ENCODE results near the gene EVA1C. TPM values are rescaled to one million over a fixed set of nuclear protein-coding genes. Genes with fewer than 3 reads are reported as not detected.

The EVA1C gene
- total and polyA plus RNA-seq, 2 donors (not counting 3 experiments of a cell fraction or from before 2014, with no cell fraction given) = 22.8 to 38.6 TPM

- intact Hi-C loops (cut with micrococcal nuclease) = loop anchor here (1.0 to 5.0 kb wide), 4 partner anchors 20 to 812 kb away; partner anchors contain the start of gene SCAF4
- POLR2A ChIA-PET = interaction anchor here (1.0 kb wide), 1 partner anchor 23 kb away, joined by 4 read pairs; no protein-coding TSS in a partner anchor
- Histone ChIP-seq H3K79me2 (ENCODE audit: control insufficient read depth, insufficient read depth, low read length) (no peaks in the 10 kb centered on the region), H3K36me3 (ENCODE audit: control insufficient read depth in 2 of 2, extremely low read depth in 1 of 2, insufficient read depth in 2 of 2, low read length in 2 of 2) (no peaks in the 10 kb centered on the region), H3K9ac (replicated peaks; ENCODE audit: extremely low read depth, insufficient read depth, low read length) (peak overlapping the region; percentile 39), H3K4me3 (replicated peaks in 1 of 3; ENCODE audit: insufficient read depth in 1 of 3, low read depth in 1 of 3, low read length in 3 of 3) (no peak overlapping the region), H3K27ac (ENCODE audit: insufficient read depth, low read depth, low read length) (peak overlapping the region; percentile 96), H3K4me2 (ENCODE audit: insufficient read depth, low read length) (peak overlapping the region; percentile 48), H4K20me1 (replicated peaks; ENCODE audit: control insufficient read depth, extremely low read depth, insufficient read depth, low read length) (no peaks in the 10 kb centered on the region), H2AFZ (ENCODE audit: low read depth, low read length) (no peak overlapping the region), H3K9me1 (replicated peaks; ENCODE audit: control insufficient read depth, extremely low read depth, insufficient read depth, low read length) (no peaks in the 10 kb centered on the region), H3K4me1 (ENCODE audit: control insufficient read depth, extremely low read depth, insufficient read depth, low read length) (peaks cover 22% of the 10 kb centered on the region), H3K27me3 (ENCODE audit: control insufficient read depth in 2 of 2, insufficient read depth in 2 of 2, low read length in 2 of 2) (no peaks in the 10 kb centered on the region), H3K9me3 (replicated peaks; ENCODE audit: control insufficient read depth, insufficient read depth, low read length) (no peaks in the 10 kb centered on the region)
- dilution Hi-C loops (cut with MboI; ENCODE audit: extremely low pct_ligation_motif_present, low sequenced_read_pairs) = no loop called here
- no TSS peak for BruUV-seq (replicated peaks)
- CTCF ChIA-PET = interaction anchor here (1.0 to 2.4 kb wide), 5 partner anchors 14 to 131 kb away, joined by 3 to 7 read pairs (median 4); no protein-coding TSS in a partner anchor
- FAIRE-seq = peak; percentile 82
- TF ChIP-seq MYC (IDR thresholded peaks at IDR 0.05; ENCODE audit: low read depth, low read length) (no peak), FOS (IDR thresholded peaks at IDR 0.05; ENCODE audit: borderline replicate concordance, insufficient read depth, low read length) (peak; percentile 87), JUN (IDR thresholded peaks at IDR 0.05; ENCODE audit: borderline replicate concordance, insufficient read depth, insufficient read length, low read depth) (peak; percentile 91), CTCF (IDR thresholded peaks at IDR 0.05; ENCODE audit: extremely low read depth in 1 of 2, insufficient read depth in 1 of 2, low read depth in 1 of 2, low read length in 2 of 2) (no peak), POLR2AphosphoS5 (IDR thresholded peaks at IDR 0.05; ENCODE audit: insufficient read depth, low read depth, low read length) (peak; percentile 28), POLR2A (IDR thresholded peaks at IDR 0.05; ENCODE audit: low read depth, low read length) (no peak), EZH2 (IDR thresholded peaks at IDR 0.05; ENCODE audit: borderline replicate concordance, low read depth, low read length, severe bottlenecking) (no peak), MAX (IDR thresholded peaks at IDR 0.05; ENCODE audit: insufficient read depth, insufficient read length) (no peak), GATA2 (IDR thresholded peaks at IDR 0.05; ENCODE audit: insufficient read depth, insufficient read length, low read depth, low read length) (peak; percentile 64)
- DNase-seq (ENCODE audit: low read depth, low spot score) = peak; percentile 87
Observed at GRCh38 chr21:32544697-32545096, 132.2 kb downstream of the EVA1C start.

All from endothelial cell of umbilical vein (primary cell).